Peyer's patch (tissue), 4 donors: ENCODE measurements around the gene FAM151A.
A peak's percentile ranks its signal among the peaks of the same experiment; 100 is the strongest.

Experiments used
- CTCF ChIP-seq, 6 experiments: fragments of 450-650 bp in 4 of 6; fragments of 200-600 bp in 2 of 6; sonication (generic) in 1 of 6; IDR thresholded peaks; one replicate each; pipeline ENCODE4 v1.5.1; 2017 to 2019; ENCODE audit warnings: antibody characterized with exemption in 6 of 6, mild to moderate bottlenecking in 3 of 6, moderate library complexity in 1 of 6
- POLR2A ChIP-seq, 2 donors: fragments of 450-650 bp; IDR thresholded peaks; one replicate each; pipeline ENCODE4 v1.5.1; 2017; ENCODE audit warnings: antibody characterized with exemption in 2 of 2, mild to moderate bottlenecking in 2 of 2, moderate library complexity in 2 of 2

DNA sequence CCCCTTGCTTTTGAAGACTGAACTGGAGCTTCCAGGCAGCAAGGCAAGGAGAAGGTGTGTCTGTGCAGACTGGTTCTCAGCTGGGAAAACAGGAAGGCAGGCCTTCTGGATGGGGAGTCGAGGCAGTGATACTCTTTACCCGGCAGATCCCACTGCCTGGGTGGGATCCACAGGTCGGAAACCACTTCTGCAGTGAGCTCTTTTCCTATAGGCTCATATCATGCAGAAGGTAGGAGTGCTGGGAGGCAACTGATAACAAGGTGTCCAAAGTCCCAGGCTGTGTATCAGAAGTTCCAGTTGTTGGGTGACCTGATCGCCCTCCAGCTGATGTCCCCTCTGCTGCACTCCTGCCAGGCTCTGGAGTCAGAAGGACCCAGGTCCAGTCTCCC lies 58.2 kb downstream of the FAM151A start:
- TF ChIP-seq CTCF (IDR thresholded peaks at IDR 0.05) = peak in 1 of 6 experiments; percentile 2
- TF ChIP-seq POLR2A (IDR thresholded peaks at IDR 0.05) = peak; percentile 77 to 78
